ENCODE data around the gene VWA5B1.

VWA5B1 gene, protein sequence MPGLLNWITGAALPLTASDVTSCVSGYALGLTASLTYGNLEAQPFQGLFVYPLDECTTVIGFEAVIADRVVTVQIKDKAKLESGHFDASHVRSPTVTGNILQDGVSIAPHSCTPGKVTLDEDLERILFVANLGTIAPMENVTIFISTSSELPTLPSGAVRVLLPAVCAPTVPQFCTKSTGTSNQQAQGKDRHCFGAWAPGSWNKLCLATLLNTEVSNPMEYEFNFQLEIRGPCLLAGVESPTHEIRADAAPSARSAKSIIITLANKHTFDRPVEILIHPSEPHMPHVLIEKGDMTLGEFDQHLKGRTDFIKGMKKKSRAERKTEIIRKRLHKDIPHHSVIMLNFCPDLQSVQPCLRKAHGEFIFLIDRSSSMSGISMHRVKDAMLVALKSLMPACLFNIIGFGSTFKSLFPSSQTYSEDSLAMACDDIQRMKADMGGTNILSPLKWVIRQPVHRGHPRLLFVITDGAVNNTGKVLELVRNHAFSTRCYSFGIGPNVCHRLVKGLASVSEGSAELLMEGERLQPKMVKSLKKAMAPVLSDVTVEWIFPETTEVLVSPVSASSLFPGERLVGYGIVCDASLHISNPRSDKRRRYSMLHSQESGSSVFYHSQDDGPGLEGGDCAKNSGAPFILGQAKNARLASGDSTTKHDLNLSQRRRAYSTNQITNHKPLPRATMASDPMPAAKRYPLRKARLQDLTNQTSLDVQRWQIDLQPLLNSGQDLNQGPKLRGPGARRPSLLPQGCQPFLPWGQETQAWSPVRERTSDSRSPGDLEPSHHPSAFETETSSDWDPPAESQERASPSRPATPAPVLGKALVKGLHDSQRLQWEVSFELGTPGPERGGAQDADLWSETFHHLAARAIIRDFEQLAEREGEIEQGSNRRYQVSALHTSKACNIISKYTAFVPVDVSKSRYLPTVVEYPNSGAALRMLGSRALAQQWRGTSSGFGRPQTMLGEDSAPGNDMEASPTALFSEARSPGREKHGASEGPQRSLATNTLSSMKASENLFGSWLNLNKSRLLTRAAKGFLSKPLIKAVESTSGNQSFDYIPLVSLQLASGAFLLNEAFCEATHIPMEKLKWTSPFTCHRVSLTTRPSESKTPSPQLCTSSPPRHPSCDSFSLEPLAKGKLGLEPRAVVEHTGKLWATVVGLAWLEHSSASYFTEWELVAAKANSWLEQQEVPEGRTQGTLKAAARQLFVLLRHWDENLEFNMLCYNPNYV

DNA sequence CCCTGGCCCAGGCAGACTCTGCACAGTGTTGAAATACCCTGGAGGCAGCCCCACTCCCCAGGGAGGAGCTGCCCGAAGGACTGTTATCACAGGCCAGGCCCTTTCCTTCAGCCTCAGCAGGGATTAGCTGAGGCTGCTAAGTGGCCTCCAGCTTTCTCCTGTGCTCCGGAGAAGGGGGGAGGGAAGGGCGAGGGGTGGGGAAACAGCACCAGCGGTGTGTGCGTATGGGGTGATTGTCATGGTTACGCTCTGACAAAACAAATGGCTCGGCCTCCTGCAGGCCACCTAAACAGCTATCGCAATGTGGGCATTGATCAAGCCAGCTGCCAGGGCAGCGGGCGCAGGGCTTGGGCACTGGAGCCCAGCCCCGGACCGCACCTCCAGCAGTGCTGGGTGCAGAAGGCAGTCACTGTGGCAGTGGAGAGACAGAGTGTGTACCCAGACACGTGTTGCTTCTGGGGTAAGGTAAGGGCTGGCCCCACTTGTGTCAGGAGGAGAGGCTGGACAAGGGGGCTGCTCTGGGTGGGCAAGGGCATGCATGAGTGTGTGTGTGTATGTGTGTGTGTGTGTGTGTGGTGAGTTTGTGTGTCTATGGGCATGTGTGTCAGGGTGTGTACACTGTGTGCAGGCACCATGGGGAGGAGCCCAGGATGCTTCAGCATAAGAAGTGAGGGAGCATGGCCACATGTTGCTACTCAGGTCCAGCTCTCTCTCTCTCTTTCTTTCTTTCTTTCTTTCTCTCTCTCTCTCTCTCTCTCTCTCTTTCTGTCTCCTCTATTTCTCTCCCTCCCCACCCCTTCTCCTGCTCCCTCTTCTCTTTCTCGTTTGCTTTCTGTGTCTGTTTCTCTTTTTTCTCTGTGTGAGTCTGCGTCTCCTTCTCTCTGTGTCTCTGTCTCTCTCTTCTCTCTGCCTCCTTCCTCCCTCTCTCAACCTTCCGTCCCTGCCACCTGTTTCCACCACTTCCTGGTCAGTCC, at the start of gene VWA5B1:
Gene VWA5B1 (plus strand): TSS at position 252 of the 974 bp plus-strand sequence. CDS start 19,727 bp downstream, outside the sequence.
- DNase-seq (ENCODE audit: low read depth) = no peak
- TF ChIP-seq, protein P1, sequence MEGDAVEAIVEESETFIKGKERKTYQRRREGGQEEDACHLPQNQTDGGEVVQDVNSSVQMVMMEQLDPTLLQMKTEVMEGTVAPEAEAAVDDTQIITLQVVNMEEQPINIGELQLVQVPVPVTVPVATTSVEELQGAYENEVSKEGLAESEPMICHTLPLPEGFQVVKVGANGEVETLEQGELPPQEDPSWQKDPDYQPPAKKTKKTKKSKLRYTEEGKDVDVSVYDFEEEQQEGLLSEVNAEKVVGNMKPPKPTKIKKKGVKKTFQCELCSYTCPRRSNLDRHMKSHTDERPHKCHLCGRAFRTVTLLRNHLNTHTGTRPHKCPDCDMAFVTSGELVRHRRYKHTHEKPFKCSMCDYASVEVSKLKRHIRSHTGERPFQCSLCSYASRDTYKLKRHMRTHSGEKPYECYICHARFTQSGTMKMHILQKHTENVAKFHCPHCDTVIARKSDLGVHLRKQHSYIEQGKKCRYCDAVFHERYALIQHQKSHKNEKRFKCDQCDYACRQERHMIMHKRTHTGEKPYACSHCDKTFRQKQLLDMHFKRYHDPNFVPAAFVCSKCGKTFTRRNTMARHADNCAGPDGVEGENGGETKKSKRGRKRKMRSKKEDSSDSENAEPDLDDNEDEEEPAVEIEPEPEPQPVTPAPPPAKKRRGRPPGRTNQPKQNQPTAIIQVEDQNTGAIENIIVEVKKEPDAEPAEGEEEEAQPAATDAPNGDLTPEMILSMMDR (conservative IDR thresholded peaks at IDR 0.05; ENCODE audit: low read length) = no peak
- no peak within 1 kb of the TSS for H3K4me3 ChIP-seq (ENCODE audit: low read length)

DNA sequence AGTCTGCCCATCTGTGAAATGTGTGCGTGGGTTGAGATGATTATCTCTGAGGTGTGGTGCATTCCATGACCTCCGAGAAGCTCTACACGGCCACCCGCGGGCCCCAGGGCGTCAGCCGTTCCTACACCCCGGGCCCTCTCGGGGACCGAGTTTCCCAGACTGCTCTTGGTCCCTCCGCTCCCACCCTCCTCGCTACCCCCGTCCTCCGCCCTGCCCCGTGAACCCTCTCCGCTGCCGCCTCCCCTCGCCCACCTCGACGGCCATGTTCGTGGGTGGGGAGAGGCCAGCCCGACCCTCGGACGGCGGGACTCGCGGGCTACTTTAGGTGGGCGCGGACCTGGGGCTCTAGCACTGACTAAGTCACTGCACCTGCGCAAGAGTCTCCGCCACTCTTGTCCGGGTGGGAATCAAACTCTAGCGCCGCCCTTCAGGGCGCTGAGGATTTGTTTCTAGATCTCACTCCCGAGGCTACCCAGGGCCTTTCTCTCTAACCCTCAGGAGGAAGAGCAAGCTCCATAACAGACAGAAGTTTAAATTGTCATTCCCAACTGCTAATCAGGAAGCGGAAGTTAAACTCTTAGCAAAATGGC, 47.7 kb upstream of the VWA5B1 start:
- DNase-seq (ENCODE audit: low read depth) = no peak
- H3K4me3 ChIP-seq (ENCODE audit: low read length) = no peak overlapping the region
- TF ChIP-seq, protein P1 (conservative IDR thresholded peaks at IDR 0.05; ENCODE audit: low read length) = no peak

DNA sequence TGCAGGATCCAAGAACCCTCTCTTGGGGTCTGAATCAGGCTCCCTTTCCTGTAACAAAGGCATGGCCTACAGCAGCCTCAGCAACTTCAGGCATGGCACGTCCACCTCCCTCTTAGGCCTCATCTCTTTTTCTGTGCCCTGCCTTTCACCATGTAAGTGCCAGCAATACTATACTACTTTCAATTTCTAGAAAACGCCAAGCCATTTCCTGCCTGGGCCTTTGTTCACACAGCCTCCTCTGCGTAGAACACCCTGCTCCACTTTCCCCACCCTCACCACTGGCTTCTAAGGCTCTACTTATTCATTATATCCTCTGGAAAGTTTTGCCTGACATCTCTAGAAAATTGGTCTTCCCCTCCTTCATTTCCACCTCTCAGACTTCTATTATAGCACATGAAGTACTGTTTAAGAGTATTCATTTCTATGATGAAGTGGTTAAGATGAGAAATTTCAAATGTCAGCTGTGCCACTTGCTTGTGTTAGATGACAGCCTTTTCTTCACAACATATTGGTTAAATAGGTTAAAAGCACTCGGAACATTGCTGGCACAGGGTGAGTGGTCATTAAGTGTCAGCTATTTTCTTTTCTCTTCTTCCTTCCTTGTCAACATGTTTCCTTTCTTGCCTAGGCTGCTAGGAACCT, 41.6 kb upstream of the VWA5B1 start:
- TF ChIP-seq, protein P1 (conservative IDR thresholded peaks at IDR 0.05; ENCODE audit: low read length) = no peak
- no peak overlapping the region for H3K4me3 ChIP-seq (ENCODE audit: low read length)
- no peak for DNase-seq (ENCODE audit: low read depth)

DNA sequence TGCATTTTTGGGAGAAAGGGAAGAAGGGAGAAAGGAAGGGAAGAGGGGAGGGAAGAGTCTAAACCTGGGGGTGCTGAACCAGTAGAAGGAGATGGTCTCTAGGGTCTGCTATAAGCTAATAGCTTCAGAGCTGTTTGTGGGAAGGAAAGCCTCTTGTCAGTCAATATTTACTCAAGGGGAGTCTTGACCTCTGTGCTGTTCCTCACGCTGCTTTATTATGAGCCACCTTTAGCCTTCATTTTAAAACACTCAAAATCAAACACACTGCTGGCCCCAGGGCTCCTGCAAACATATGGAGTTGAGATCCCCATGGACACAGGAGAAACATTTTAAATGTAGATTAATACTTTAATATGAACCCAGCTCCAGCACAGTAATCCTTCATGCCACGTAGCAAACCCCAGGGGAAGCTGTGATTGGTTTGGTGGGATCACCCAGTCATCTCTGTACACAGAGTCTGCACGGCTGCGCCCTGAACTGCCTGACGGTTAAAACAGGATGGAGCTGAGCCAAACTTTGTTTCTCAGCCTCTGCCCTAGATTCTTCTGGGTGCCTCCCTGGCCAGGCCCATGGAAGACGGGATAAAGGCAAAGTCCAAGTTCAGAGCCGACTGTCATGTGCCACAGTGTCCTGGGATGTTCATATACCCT, 40.2 kb upstream of the VWA5B1 start:
- TF ChIP-seq, protein P1 (conservative IDR thresholded peaks at IDR 0.05; ENCODE audit: low read length) = no peak
- no peak overlapping the region for H3K4me3 ChIP-seq (ENCODE audit: low read length)
- no peak for DNase-seq (ENCODE audit: low read depth)

DNA sequence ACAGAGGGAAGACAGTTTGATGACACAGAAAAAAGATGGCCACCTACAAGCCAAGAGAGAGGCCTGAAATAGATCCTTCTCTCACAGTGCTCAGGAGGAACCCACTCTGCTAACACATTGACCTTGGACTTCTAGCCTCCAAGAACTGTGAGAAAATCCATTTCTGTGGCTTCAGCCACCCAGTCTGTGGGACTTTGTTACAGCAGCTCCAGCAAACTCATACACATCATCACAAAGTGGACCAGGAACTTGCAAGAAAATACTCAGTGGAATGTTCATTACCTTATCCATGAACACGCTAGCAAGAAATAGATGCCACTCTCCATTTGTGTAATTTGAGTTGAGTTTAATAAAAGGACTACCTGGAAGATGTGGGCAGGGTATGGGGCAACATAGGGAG, 38.1 kb upstream of the VWA5B1 start:
- no peak overlapping the region for H3K4me3 ChIP-seq (ENCODE audit: low read length)
- no peak for DNase-seq (ENCODE audit: low read depth)
- TF ChIP-seq, protein P1 (conservative IDR thresholded peaks at IDR 0.05; ENCODE audit: low read length) = no peak
